Vagina (tissue), 2 donors: ENCODE measurements around the gene ABCC1. TPM values are rescaled to one million over a fixed set of nuclear protein-coding genes. Genes with fewer than 3 reads are reported as not detected.

Experiments
- DNase-seq, 2 donors: peaks; one replicate each; pipeline ENCODE4 v3.0.0-alpha.2; 2017; ENCODE audit errors: extremely low spot score in 2 of 2
- H3K27ac ChIP-seq: fragments of 200-600 bp; sonication (generic); one replicate; pipeline ENCODE4 v1.5.1; 2019
- H3K27me3 ChIP-seq: fragments of 200-600 bp; sonication (generic); one replicate; pipeline ENCODE4 v1.5.1; 2019
- H3K36me3 ChIP-seq, 2 donors: fragments of 200-600 bp; sonication (generic); one replicate each; pipeline ENCODE4 v1.5.1; 2017 to 2019
- H3K4me1 ChIP-seq: fragments of 200-600 bp; sonication (generic); one replicate; pipeline ENCODE4 v1.5.1; 2019
- H3K4me3 ChIP-seq, 2 donors: fragments of 200-600 bp; sonication (generic); 1 replicate in 1 of 2; 2 replicates in 1 of 2; pipeline ENCODE4 v1.5.1; 2016 to 2019
- H3K9me3 ChIP-seq: fragments of 200-600 bp; sonication (generic); one replicate; pipeline ENCODE4 v1.5.1; 2019
- CTCF ChIP-seq, 3 experiments: fragments of 450-650 bp in 2 of 3; fragments of 200-600 bp in 1 of 3; sonication (generic) in 1 of 3; IDR thresholded peaks; one replicate each; pipeline ENCODE4 v1.5.1; 2017 to 2019; ENCODE audit warnings: antibody characterized with exemption in 3 of 3, mild to moderate bottlenecking in 2 of 3, moderate library complexity in 2 of 3
- POLR2A ChIP-seq, 2 donors: fragments of 450-650 bp; IDR thresholded peaks; one replicate each; pipeline ENCODE4 v1.6.1; 2017; ENCODE audit warnings: antibody characterized with exemption in 2 of 2, mild to moderate bottlenecking in 2 of 2, moderate library complexity in 2 of 2
- POLR2AphosphoS5 ChIP-seq, 2 donors: sonication (generic); formaldehyde crosslinking; IDR thresholded peaks; one replicate each; pipeline ENCODE4 v1.9.0; 2017; ENCODE audit warnings: antibody characterized with exemption in 2 of 2, mild to moderate bottlenecking in 2 of 2, low read depth in 1 of 2; ENCODE audit not compliant: insufficient read depth in 1 of 2
- intact Hi-C: fragments of 100-400 bp; cut with DNase I; formaldehyde crosslinking; loops from one replicate; pipeline ENCODE4 v1.15.1; 2023
- total RNA-seq: library from RNA; depleted of rRNA; stranded (reverse); fragments of >200 nt; gene quantifications from one replicate; pipeline ENCODE4 v1.2.3, GENCODE V29; 2016

The ABCC1 gene
- total RNA-seq, 1 donor from 2014 or later = 47.9 TPM

- Histone ChIP-seq H3K4me3 (no peak overlapping the region), H3K27me3 (no peaks in the 10 kb centered on the region), H3K36me3 (peaks cover 0 to 15% of the 10 kb centered on the region in 2 donors), H3K4me1 (peaks cover under 1% of the 10 kb centered on the region), H3K27ac (no peak overlapping the region), H3K9me3 (no peaks in the 10 kb centered on the region)
- intact Hi-C loops = no loop called here
- TF ChIP-seq POLR2AphosphoS5 (IDR thresholded peaks at IDR 0.05; ENCODE audit: insufficient read depth in 1 of 2, low read depth in 1 of 2) = no peak
- no peak for TF ChIP-seq POLR2A (IDR thresholded peaks at IDR 0.05)
- TF ChIP-seq CTCF (IDR thresholded peaks at IDR 0.05) = no peak
- DNase-seq = no peak
Observed at GRCh38 chr16:16062023-16062937, 112.9 kb downstream of the ABCC1 start.

GRCh38 chr16:16063683-16064082 is 114.3 kb downstream of the ABCC1 start:
- TF ChIP-seq POLR2AphosphoS5 (IDR thresholded peaks at IDR 0.05; ENCODE audit: insufficient read depth in 1 of 2, low read depth in 1 of 2) (no peak), POLR2A (IDR thresholded peaks at IDR 0.05) (no peak), CTCF (IDR thresholded peaks at IDR 0.05) (no peak)
- Histone ChIP-seq H3K27ac (no peak overlapping the region), H3K9me3 (no peaks in the 10 kb centered on the region), H3K4me1 (peaks cover 11% of the 10 kb centered on the region), H3K36me3 (peaks cover 0 to 18% of the 10 kb centered on the region in 2 donors), H3K4me3 (no peak overlapping the region), H3K27me3 (no peaks in the 10 kb centered on the region)
- DNase-seq = no peak
- intact Hi-C loops = no loop called here

- H3K9me3 ChIP-seq = no peaks in the 10 kb centered on the region
- H3K4me1 ChIP-seq = peaks cover 11% of the 10 kb centered on the region
- intact Hi-C loops = no loop called here
- H3K36me3 ChIP-seq = peaks cover 0 to 11% of the 10 kb centered on the region in 2 donors
- H3K4me3 ChIP-seq = no peak overlapping the region
- no peak for TF ChIP-seq POLR2AphosphoS5 (IDR thresholded peaks at IDR 0.05; ENCODE audit: insufficient read depth in 1 of 2, low read depth in 1 of 2)
- TF ChIP-seq CTCF (IDR thresholded peaks at IDR 0.05) = no peak
- no peak for TF ChIP-seq POLR2A (IDR thresholded peaks at IDR 0.05)
- no peak for DNase-seq
- H3K27me3 ChIP-seq = no peaks in the 10 kb centered on the region
- H3K27ac ChIP-seq = no peak overlapping the region
Observed at GRCh38 chr16:16064874-16065384, 115.5 kb downstream of the ABCC1 start.

GRCh38 chr16:16067127-16067526 is 117.7 kb downstream of the ABCC1 start:
- Histone ChIP-seq H3K27ac (peak overlapping the region; percentile 54), H3K9me3 (no peaks in the 10 kb centered on the region), H3K36me3 (peaks cover 0 to 9% of the 10 kb centered on the region in 2 donors), H3K27me3 (no peaks in the 10 kb centered on the region), H3K4me3 (no peak overlapping the region), H3K4me1 (peaks cover 17% of the 10 kb centered on the region)
- intact Hi-C loops = no loop called here
- no peak for DNase-seq
- TF ChIP-seq POLR2A (IDR thresholded peaks at IDR 0.05) (no peak), POLR2AphosphoS5 (IDR thresholded peaks at IDR 0.05; ENCODE audit: insufficient read depth in 1 of 2, low read depth in 1 of 2) (peak; percentile 53 to 73)

- TF ChIP-seq POLR2A (IDR thresholded peaks at IDR 0.05) (no peak), POLR2AphosphoS5 (IDR thresholded peaks at IDR 0.05; ENCODE audit: insufficient read depth in 1 of 2, low read depth in 1 of 2) (peak; percentile 13 to 50)
- Histone ChIP-seq H3K36me3 (peaks cover 0 to 29% of the 10 kb centered on the region in 2 donors), H3K27ac (no peak overlapping the region), H3K4me1 (peaks cover 40% of the 10 kb centered on the region), H3K4me3 (no peak overlapping the region), H3K27me3 (no peaks in the 10 kb centered on the region), H3K9me3 (no peaks in the 10 kb centered on the region)
- no peak for DNase-seq
- intact Hi-C loops = no loop called here
Observed at GRCh38 chr16:16071631-16072244, 122.3 kb downstream of the ABCC1 start.
